Measurements from ENCODE around the gene GALNT17.
"Not testable (repeated sequence)": the region's sequence is repeated elsewhere in the genome, so short reads cannot be mapped to it uniquely, and the experiment has no call there.

The GALNT17 gene

DNA sequence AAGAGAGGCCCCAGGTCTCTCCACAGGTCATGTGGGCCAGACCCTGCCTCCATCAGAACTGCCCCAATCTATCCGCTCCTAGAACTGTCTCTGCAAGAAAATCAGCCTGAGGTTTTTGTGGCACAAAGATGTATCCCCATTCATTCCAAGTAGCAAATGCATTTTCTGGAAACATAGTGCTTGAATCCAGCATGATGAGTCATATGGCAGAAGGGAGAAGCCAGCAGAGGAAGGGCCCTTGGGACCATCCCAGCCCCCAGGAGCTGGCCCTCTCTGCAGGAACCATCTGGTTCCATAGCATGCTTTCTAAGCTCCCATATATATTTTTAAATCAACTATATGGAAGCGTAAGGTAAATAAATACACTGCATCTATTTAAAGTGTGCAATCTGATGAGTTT, 563.2 kb downstream of the GALNT17 start:
- no peak for DNase-seq (ENCODE audit: low spot score)

DNA sequence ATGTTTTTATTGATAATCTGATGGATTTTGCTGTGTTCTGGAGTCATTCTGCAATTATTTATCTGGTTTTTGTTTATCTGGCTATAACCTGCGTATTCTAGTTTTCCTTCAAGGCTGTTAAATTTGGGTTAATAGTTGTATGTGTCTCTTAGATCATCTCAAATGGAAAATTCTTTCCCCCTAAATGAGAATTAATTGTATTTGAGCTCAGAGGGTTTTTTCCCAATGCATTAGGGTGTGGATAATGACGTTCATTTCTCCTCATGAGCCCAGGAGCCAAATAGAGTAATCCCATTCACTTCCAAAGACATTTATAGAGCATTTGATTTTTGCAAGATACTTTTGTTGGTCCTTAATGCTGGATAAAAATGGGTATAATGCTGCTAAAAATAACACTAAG, 564.6 kb downstream of the GALNT17 start:
- no peak for DNase-seq (ENCODE audit: low spot score)

DNA sequence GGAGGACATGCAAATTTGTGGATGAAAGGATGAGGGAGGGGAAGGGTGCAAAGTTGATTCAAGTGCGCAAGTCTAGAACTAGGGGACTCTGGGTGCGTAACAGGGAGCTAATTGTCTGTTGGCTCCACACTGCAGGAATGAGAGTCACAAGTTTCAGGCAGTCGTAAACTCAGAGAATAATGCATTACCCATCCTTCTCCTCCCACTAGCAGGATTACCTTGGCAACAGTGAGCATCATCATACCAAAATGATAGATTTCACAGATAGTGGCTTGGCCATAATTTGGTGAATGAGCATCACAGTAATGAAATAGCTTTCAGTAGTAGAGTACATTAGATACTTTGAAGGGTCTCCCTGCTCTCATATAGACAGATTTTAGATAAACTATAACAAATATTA, 565.5 kb downstream of the GALNT17 start:
- no peak for DNase-seq (ENCODE audit: low spot score)

GRCh38 chr7:71705217-71705616, 573.3 kb downstream of the GALNT17 start:
- no peak for DNase-seq (ENCODE audit: low spot score)

GRCh38 chr7:71705901-71706596, 574.1 kb downstream of the GALNT17 start:
- no peak for DNase-seq (ENCODE audit: low spot score)

DNA sequence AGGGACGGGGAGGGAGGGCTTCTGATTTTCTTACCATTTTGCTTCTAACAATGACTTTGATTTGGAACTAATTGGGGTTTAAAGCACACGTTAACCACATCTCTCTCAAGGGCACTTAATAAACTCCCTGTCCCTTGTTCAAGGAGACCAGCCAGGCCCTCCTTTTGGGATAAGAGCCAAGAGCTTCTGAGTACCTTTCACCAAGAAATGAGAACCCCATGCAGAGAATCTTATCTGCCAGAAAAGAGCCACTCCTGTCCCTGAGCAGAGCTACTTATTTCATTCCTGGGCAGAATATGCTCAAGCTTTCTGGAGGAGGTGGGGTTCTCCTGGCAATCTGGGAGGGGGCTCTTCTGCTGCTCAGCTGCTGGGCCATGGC, 574.6 kb downstream of the GALNT17 start:
- no peak for DNase-seq (ENCODE audit: low spot score)

DNA sequence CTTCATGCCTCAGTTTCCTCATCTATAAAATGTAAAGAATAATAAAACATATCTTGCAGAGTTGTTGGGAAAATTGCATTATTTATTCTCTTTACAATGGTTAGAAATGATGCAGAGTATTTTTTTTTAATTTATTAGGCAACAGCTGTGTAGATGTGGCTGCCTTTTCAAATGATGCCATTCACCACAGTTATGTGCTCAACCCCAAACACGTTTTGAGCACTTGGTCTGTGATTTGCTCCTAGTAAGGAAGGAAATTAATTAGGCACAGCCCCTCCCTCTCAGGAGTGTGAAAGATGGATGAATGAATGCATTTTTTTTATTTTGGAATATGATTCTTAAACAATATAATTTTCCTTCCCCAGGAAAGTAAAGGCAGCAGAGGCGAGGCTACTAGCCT, 575.1 kb downstream of the GALNT17 start:
- DNase-seq (ENCODE audit: low spot score), result no peak

DNA sequence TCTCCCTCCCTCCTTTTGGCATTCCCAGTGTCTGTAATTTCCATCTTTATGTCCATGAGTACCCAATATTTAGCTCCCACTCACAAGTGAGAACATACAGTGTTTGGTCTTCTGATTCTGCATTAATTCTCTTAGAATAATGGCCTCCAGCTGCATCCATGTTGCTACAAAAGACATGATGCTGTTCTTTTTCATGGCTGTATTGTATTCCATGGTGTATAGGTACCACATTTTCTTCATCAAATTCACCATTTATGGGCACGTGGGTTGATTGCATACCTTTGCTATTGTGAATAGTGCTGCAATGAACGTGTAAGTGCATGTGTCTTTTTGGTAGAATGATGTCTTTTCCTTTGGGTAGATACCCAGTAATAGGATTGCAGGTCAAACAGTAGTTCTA, 576.8 kb downstream of the GALNT17 start:
- no peak for DNase-seq (ENCODE audit: low spot score)

DNA sequence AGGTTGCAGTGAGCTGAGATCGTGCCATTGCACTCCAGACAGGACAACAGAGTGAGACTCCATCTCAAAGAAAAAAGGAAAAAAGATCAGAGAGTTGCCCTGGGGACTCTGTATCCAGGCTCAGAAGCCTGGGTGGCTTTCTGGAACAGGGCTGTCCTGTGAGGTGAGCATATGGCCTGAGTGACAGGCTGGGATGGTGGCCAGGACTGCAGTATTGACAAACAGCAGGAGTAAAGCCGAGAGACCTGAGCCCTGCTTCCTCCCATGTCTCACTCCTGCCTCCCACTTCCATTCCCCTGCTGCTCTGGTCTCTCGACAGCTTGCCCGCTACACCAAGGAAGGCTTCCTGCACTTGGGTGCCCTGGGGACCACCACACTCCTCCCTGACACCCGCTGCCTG, 578.5 kb downstream of the GALNT17 start:
- DNase-seq (ENCODE audit: low spot score), result no peak

GRCh38 chr7:71712653-71713180, 580.8 kb downstream of the GALNT17 start:
- DNase-seq (ENCODE audit: low spot score), result no peak

- no peak for DNase-seq (ENCODE audit: low spot score)
Measured at GRCh38 chr7:71716690-71717089, 584.7 kb downstream of the GALNT17 start.

DNA sequence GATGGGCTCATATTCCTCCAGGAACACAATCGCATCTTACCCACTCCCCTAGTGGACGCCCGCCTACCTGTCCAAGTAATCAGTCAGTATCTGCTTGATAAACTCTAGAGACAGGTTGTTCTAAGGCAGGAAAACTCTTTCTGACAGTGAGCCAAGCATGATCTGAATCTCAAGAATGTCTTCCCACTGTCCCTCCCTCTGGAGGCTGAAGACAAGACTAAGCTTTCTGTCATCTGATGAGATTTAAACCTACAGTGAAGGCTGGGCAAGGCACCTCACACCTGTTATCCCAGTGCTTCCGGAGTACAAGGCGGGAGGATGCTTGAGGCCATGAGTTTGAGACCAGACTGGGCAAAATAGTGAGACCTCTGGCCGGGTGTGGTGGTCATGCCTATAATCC, 586.6 kb downstream of the GALNT17 start:
- DNase-seq (ENCODE audit: low spot score), result no peak

DNA sequence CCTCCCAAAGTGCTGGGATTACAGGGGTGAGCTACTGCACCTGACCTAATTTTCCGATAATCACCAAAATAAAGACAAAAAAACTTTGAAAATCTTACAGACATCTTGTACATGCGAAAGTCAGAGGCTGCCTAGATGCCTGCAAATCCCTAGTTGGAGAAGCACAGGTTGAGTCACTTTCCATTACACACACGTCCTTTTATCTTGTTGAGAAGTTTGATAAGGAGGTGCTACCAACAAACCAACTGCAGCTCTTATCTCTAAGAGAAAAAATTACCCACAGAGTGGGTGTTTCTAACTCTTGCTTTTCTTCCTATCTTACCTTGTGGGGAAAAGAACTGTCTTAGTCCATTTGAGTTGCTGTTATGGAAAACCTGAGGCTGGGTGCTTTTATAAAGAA, 589.8 kb downstream of the GALNT17 start:
- no peak for DNase-seq (ENCODE audit: low spot score)

GRCh38 chr7:71723859-71724258, 591.9 kb downstream of the GALNT17 start:
- no peak for DNase-seq (ENCODE audit: low spot score)

DNA sequence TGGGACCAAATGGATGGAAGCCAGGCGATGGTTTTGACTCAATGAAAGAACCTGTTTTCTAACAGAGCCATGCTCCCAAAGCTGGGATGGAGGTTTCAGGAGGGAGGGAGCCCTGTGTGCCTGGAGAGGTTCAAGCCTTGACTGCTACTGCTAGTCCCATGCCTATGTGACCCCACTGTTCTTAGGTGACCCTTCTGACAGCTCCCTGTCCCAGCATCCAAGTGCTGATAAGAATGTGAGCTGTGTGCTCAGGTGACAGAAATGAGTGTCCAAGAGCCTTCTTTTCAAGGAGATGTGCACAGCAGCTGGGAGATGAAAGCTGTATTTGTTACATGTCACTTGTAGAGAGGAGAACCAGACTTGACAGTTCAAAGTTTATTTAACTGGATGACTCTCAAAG, 595.4 kb downstream of the GALNT17 start:
- no peak for DNase-seq (ENCODE audit: low spot score)

DNA sequence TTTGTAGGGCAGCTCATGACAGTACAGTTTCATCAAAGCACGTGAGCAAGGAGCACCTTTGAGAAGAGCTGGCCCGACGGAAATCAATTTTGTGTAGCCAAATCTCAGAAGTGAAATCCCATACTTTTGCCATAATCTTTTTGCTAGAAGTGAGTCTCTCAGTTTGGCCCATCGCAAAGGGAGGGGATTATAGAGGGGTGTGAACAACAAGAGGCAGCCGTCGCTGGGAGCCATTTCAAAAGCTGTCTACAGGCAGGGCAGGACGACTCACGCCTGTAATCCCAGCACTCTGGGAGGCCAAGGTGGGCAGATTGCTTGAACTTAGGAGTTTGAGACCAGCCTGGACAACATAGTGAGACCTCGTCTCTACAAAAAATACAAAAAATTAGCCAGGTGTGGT, 599.8 kb downstream of the GALNT17 start:
- no peak for DNase-seq (ENCODE audit: low spot score)

DNA sequence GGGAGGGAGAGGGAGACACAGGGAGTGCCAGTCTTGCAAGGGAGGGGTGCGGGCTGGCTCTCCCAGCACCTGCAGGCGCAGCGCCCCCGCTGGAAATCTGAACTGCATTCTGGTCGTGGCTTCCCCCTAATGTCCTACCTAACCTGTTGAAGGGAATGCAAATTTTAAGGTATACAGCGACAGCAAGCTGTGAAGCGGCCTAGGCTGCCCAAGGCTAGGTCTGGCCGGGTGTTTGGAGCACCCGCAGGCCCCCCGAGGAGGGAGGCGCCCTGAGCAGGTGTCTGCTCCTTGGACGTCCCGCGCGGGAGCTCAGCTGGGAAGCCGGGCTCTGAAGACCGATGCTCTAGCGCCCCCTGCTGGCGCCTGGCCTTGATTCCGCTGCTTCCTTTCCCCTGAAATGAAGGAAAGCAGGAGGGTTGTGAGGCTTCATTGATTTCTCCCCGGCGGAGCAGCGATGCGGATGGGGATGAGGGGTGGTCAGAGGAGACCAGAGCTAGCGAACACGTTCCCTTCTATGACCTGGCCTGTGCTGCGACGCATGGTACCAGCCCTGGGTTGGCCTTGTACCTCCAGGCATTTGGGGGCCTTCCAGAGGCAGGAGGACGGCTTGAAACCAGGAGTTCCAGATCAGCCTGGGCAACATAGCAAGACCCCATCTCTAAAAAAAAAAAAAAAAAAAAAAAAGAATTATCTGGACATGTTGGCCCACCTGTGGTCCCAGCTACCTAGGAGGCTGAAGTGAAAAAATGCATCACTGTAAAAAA, 601.3 kb downstream of the GALNT17 start:
- peak; percentile 83 for DNase-seq (ENCODE audit: low spot score)

DNA sequence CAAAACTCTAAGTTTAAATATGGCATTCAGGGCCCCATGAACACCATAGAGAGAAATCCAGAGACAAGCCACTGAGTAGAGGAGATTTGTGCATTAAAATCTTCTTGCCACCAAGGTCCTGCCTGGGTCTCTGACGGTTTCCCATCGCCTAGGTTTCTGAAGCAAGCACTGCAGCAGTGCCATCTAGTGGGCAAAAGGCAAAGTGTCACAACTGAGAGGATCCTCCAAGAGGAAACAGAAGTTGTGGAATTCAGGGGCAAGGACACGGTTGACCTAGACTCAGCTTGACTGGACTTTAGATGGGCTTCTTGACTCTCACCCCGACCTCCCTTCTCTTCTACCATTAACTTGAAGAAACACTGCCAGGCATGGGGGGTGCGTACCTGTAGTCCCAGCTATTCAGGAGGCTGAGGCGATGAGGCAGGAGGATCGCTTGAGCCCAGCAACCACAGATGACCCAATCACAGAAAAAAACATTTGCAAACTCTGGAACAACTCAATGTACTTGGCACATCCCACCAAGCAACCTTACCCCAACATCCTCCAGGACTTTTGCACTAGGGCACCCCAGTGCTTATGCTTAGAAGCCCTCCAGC, 604.1 kb downstream of the GALNT17 start:
- peak; percentile 60 for DNase-seq (ENCODE audit: low spot score)

GRCh38 chr7:71737931-71738540, 606.1 kb downstream of the GALNT17 start:
- not testable (repeated sequence) for DNase-seq (ENCODE audit: low spot score)

DNA sequence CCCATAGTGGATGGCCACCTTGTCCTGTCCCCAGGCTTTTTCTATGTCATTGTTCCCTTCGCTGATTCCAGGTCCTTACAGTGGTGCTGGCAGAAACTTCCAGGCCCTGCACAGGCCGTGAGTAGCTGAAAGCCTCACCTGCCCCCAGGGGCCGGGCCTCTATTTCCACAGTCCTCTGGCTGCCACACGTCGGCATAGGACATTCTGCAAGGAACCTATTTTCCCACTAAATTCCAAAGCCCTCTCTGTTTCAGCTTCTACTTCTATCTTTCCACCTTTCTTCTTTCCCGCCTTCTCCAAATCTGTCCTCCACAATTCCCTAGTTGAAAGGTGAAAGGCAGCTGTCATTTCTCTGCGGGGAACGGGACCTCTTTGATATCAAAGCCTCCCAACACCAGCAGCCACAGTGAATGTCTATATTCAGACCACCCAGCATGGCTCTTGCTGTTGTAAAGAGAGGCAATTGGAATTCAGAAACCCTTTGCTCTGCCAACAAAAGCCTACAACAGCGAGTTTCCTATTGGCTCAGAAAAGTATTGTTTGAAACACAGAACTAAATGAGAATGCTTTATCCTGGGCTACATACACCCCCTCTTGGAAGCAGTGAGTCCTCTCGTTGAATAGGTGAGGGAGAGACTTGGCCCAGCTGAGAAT, 607.7 kb downstream of the GALNT17 start:
- DNase-seq (ENCODE audit: low spot score), result peak; percentile 52

GRCh38 chr7:71740174-71740560, 608.2 kb downstream of the GALNT17 start:
- DNase-seq (ENCODE audit: low spot score), result no peak

- DNase-seq (ENCODE audit: low spot score), result no peak
Measured at GRCh38 chr7:71746006-71746405, 614.1 kb downstream of the GALNT17 start.
